ENCODE data around the gene DDX1.

GRCh38 chr2:15543541-15543940, 48.1 kb upstream of the DDX1 start:
- TF ChIP-seq POLR2H (tag; IDR thresholded peaks at IDR 0.05; ENCODE audit: low read depth): no peak
- TF ChIP-seq RERE (CRISPR knock-in tag; IDR thresholded peaks at IDR 0.05; ENCODE audit: borderline replicate concordance): no peak
- no peak for TF ChIP-seq KHSRP (IDR thresholded peaks at IDR 0.05)
- TF ChIP-seq TEAD4 (IDR thresholded peaks at IDR 0.05; ENCODE audit: low read length): no peak
- TF ChIP-seq TEAD4 (CRISPR knock-in tag; IDR thresholded peaks at IDR 0.05; ENCODE audit: borderline replicate concordance): no peak

All from K562 (cell line).